WTC11 (cell line): ENCODE results near the gene RPL10.

Experiments used
- CTCF ChIP-seq: fragments of 200-600 bp; IDR thresholded peaks from 2 replicates; pipeline ENCODE4 v1.8.0; 2022; ENCODE audit warnings: antibody characterized with exemption
- ERG ChIP-seq: fragments of 250-450 bp; sonication (Bioruptor Pico); IDR thresholded peaks from 2 replicates; pipeline ENCODE4 v1.8.0; 2021; ENCODE audit warnings: mild to moderate bottlenecking
- ESRRA ChIP-seq: sonication (generic); formaldehyde crosslinking; IDR thresholded peaks from 2 replicates; pipeline ENCODE4 v1.8.1; 2022; ENCODE audit warnings: mild to moderate bottlenecking, missing genetic modification reagents, borderline replicate concordance
- MLX ChIP-seq: sonication (generic); formaldehyde crosslinking; IDR thresholded peaks from 2 replicates; pipeline ENCODE4 v1.8.1; 2023; ENCODE audit warnings: mild to moderate bottlenecking, missing genetic modification reagents, moderate library complexity
- NFE2L1 ChIP-seq: sonication (generic); formaldehyde crosslinking; IDR thresholded peaks from 2 replicates; pipeline ENCODE4 v1.8.1; 2023; ENCODE audit warnings: missing genetic modification reagents
- NR2C2 ChIP-seq: sonication (generic); formaldehyde crosslinking; IDR thresholded peaks from 2 replicates; pipeline ENCODE4 v1.8.0; 2022; ENCODE audit warnings: mild to moderate bottlenecking, missing genetic modification reagents
- TCF7 ChIP-seq: sonication (generic); formaldehyde crosslinking; IDR thresholded peaks from 2 replicates; pipeline ENCODE4 v1.8.0; 2022; ENCODE audit warnings: mild to moderate bottlenecking, low read depth, missing genetic modification reagents, moderate library complexity

- no peak for TF ChIP-seq NFE2L1 (CRISPR knock-in tag)
- no peak for TF ChIP-seq ESRRA (CRISPR knock-in tag)
- TF ChIP-seq CTCF = no peak
- no peak for TF ChIP-seq NR2C2 (CRISPR knock-in tag)
- TF ChIP-seq TCF7 (CRISPR knock-in tag) = no peak
- no peak for TF ChIP-seq MLX
- TF ChIP-seq ERG = no peak
Observed at GRCh38 chrX:154448484-154448883, 50.3 kb downstream of the RPL10 start.
